Retinal pigment epithelial cell (primary cell): Measurements from ENCODE around the gene STUB1.

Source experiments
- DNase-seq: peaks from one replicate; pipeline ENCODE4 v3.0.0-alpha.2; 2010; ENCODE audit warnings: low read depth
- H3K4me3 ChIP-seq: 2 replicates; pipeline ENCODE4 v1.5.1; 2011; ENCODE audit warnings: mild to moderate bottlenecking, low read length, control low read depth, moderate library complexity
- CTCF ChIP-seq: conservative IDR thresholded peaks from 2 replicates; pipeline ENCODE4 v1.5.1; 2011; ENCODE audit warnings: low read depth, low read length, control low read depth, inconsistent platforms

The STUB1 gene

DNA sequence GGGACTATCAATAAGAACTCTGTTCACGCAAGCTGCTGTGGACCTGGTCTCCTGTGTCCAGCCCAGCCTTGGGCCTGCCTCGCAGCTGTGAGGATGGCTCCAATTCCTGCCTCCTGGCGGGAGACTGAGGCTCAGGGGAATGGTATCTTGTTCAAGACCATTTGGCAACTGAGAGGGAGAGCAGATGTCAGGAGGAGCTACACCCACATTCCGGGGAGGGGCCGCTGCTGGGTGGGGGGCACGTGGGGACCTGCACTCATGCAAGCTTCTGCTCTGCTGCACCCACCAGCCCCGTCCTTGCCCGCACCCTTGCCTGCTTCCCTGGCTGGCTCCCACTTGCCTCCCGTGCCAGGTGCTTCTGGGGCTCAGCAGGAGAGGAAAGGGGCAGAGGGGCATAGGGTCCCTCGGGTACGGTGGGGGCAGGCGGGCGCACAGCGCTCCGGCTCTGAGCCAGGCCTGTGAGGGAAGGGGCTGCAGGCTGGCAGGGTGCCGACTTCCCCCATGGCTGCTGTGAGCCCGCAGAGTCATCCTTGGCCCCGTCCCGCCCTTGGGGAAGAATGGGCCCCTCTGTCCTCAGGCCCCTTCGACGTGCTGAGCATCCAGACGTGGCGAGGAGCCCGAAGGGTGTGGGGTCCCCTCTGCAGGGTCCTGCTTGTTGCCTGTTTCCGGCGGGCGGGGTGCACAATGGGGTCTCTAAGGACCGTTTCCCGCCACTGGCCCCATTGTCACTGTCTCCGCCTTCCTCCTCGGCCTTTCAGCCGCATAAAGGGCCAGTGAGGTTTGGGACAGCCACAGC, 37.4 kb downstream of the STUB1 start:
- H3K4me3 ChIP-seq, result no peak overlapping the region
- TF ChIP-seq CTCF, result no peak
- DNase-seq, result no peak

DNA sequence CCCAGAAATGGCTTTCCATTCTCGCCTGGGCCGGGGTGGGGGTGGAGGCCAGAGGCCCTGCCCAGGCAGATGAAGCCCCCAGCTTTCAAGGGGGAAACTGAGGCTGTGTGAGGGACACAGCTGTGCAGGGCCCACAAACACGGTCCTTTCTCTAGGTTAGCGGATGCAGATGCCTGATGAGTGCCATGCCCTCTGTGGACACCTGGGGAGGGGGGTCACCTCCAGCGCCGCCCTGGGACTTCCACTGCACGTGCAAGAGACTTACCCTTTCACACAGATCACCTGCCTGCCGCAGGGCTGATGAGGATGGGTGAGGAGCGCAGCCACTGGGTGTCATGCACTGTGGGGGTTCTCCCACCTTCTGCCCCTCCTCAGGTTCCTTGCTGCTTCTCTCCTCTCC, 38.2 kb downstream of the STUB1 start:
- DNase-seq, result no peak
- no peak overlapping the region for H3K4me3 ChIP-seq
- no peak for TF ChIP-seq CTCF

DNA sequence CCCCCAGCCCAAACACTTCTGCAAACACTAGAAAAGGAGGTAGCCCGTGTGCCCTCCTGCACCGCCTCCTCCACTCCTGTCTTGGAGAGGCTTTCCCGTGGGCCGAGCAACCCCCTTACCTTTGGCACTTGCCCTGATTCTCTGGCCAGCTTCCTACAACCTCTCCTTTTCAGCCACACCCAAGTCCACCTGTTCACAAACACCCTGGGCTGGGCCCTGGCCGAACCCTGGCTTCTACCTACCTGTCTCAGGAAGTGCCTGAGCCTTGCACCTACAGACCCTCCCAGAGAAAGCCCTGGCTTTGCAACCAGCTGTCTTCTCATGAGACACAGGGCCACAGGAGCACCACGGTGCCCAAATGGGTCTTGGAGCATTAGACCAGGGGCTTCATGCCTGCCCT, 38.7 kb downstream of the STUB1 start:
- DNase-seq, result no peak
- H3K4me3 ChIP-seq, result no peak overlapping the region
- TF ChIP-seq CTCF, result no peak

- peak overlapping the region; percentile 67 for H3K4me3 ChIP-seq
- no peak for DNase-seq
- peak; percentile 42 for TF ChIP-seq CTCF
Observed at GRCh38 chr16:719815-720446, 39.7 kb downstream of the STUB1 start.

DNA sequence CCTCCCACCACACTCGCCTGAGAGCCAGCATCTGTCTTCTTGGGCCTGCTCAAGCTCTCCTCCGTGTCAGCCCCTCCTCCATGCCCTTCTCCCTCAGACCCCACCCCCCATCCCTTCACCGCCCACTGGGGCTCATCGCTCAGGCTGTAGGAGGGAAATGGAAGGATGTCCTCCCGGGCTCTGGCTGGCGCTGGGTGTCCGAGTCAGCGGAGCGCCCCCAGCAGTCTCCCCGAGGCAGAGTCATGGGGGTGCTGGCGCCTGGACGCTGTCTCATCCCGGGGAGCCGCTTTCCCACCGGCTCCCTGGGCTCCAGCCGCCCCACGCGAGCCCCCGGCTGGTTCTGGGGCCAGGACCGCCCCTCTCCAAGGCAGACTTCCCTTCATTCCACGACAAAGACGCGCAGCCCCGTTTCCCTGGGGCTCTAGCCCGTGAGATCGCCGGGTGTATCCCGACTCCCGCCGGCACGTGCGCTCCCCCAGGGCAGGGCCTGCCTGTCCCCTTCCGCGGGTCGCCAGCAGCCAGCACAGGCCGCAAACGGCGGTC, 40.3 kb downstream of the STUB1 start:
- peak overlapping the region; percentile 67 for H3K4me3 ChIP-seq
- DNase-seq, result no peak
- TF ChIP-seq CTCF, result peak; percentile 39

GRCh38 chr16:720990-721764, 41.0 kb downstream of the STUB1 start, which contains the start of gene ANTKMT:
ANTKMT (plus strand) TSS chr16:721146; CDS start chr16:721275, 129 bp downstream.
- no peak for DNase-seq
- H3K4me3 ChIP-seq, result peak within 1 kb of the TSS; percentile 67
- no peak for TF ChIP-seq CTCF
